Osteocyte (in vitro differentiated cells): Measurements from ENCODE around the gene ST14. TPM values are rescaled to one million over a fixed set of nuclear protein-coding genes. Genes with fewer than 3 reads are reported as not detected.

ENCODE experiments used
- DNase-seq: peaks from one replicate; pipeline ENCODE4 v3.0.0; 2021; ENCODE audit warnings: mixed read lengths; ENCODE audit not compliant: unreplicated experiment; ENCODE audit errors: extremely low spot score
- H3K27ac Mint-ChIP-seq: one replicate; pipeline ENCODE4 v1.8.0; 2021; ENCODE audit warnings: mild to moderate bottlenecking, mixed read lengths; ENCODE audit not compliant: unreplicated experiment
- H3K27me3 Mint-ChIP-seq: one replicate; pipeline ENCODE4 v1.8.0; 2021; ENCODE audit warnings: mixed read lengths; ENCODE audit not compliant: unreplicated experiment
- H3K36me3 Mint-ChIP-seq: one replicate; pipeline ENCODE4 v1.8.0; 2021; ENCODE audit warnings: mixed read lengths; ENCODE audit not compliant: unreplicated experiment
- H3K4me1 Mint-ChIP-seq: one replicate; pipeline ENCODE4 v1.8.0; 2021; ENCODE audit warnings: mixed read lengths; ENCODE audit not compliant: unreplicated experiment
- H3K4me3 Mint-ChIP-seq: one replicate; pipeline ENCODE4 v1.8.0; 2021; ENCODE audit warnings: mild to moderate bottlenecking, moderate library complexity, mixed read lengths; ENCODE audit not compliant: unreplicated experiment
- H3K9me3 Mint-ChIP-seq: one replicate; pipeline ENCODE4 v1.8.0; 2021; ENCODE audit warnings: mixed read lengths; ENCODE audit not compliant: unreplicated experiment
- total RNA-seq: library from RNA; stranded (reverse); gene quantifications from 2 replicates; pipeline ENCODE4 v1.2.1, GENCODE V29; 2021
- TF ChIP-seq, protein P1 (sequence below): fragments of 200-600 bp; sonication (generic); IDR thresholded peaks from 2 replicates; pipeline ENCODE4 v1.5.0; 2021; ENCODE audit warnings: antibody characterized with exemption, mild to moderate bottlenecking, moderate library complexity

ST14 gene
- total RNA-seq, 1 donor from 2014 or later: not detected

DNA sequence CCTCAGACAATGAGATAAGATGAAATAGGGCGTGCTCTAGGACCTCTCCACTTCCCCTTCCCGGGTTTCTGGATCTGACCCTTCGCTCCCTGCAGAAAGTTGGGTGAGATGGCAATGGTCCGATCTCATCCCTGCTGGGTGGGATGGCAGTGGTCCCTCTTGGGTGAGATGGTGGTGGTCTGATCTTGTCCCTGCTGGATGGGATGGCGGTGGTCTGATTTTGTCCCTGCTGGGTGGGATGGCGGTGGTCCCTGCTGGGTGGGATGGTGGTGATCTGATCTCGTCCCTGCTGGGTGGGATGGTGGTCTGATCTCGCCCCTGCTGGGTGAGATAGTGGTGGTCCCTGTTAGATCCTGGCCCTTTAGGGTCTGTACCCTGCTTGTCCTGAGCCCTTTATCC lies 21.3 kb downstream of the ST14 start:
- TF ChIP-seq, protein P1, sequence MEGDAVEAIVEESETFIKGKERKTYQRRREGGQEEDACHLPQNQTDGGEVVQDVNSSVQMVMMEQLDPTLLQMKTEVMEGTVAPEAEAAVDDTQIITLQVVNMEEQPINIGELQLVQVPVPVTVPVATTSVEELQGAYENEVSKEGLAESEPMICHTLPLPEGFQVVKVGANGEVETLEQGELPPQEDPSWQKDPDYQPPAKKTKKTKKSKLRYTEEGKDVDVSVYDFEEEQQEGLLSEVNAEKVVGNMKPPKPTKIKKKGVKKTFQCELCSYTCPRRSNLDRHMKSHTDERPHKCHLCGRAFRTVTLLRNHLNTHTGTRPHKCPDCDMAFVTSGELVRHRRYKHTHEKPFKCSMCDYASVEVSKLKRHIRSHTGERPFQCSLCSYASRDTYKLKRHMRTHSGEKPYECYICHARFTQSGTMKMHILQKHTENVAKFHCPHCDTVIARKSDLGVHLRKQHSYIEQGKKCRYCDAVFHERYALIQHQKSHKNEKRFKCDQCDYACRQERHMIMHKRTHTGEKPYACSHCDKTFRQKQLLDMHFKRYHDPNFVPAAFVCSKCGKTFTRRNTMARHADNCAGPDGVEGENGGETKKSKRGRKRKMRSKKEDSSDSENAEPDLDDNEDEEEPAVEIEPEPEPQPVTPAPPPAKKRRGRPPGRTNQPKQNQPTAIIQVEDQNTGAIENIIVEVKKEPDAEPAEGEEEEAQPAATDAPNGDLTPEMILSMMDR: no peak
- Mint-ChIP-seq H3K9me3 (peaks cover 4% of the 10 kb centered on the region), H3K27ac (no peak overlapping the region), H3K4me3 (no peak overlapping the region), H3K27me3 (peaks cover 25% of the 10 kb centered on the region), H3K36me3 (no peaks in the 10 kb centered on the region), H3K4me1 (no peaks in the 10 kb centered on the region)
- DNase-seq: no peak

DNA sequence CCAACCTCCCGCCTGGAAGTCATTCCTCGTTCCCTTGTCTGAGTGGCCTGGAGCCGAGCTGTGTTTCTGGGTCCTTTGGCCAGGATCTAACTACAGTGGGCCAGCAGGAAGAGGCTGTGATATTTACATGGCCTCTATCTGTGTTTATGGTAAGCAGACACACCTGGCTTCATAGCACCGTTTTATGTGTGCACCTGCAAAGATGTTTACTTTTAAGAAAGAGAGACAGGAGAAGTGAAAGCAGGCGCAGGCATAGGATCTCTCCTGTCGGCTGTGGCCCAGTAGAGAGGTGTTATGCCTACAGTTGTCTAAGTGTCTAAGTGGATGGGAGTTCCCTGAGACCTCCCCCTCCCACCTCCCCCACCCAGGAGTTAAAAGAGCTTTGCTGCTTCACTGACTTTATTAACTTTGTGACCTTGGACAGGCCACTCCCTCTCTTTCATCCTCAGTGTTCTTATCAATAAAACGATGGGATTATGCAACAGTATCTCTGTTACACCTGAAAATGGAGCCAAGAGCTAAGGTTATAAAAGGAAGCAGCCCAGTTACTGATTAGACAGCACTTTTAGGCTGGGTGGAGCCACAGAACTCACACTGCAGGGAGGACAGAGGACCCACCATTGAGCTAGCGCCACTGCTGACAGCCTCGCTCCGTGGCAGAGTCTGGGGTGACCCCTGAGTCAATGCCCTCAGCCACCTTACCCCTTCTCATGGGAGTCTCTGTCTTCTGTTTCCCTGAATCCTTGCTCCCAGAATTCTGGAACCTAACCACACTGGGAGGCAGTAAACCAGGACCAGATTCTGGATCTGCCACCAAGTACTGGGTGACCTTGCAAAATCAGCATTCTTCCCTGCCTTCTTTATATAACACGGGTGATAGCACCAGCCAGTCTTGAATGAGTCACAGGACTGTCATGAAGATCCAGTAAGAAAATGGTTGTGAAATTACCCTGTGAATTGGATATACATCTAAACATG lies 22.0 kb downstream of the ST14 start:
- H3K27me3 Mint-ChIP-seq: peaks cover 30% of the 10 kb centered on the region
- DNase-seq: no peak
- no peaks in the 10 kb centered on the region for H3K36me3 Mint-ChIP-seq
- TF ChIP-seq, protein P1: no peak
- H3K27ac Mint-ChIP-seq: no peak overlapping the region
- H3K4me1 Mint-ChIP-seq: no peaks in the 10 kb centered on the region
- no peak overlapping the region for H3K4me3 Mint-ChIP-seq
- H3K9me3 Mint-ChIP-seq: peaks cover 4% of the 10 kb centered on the region

DNA sequence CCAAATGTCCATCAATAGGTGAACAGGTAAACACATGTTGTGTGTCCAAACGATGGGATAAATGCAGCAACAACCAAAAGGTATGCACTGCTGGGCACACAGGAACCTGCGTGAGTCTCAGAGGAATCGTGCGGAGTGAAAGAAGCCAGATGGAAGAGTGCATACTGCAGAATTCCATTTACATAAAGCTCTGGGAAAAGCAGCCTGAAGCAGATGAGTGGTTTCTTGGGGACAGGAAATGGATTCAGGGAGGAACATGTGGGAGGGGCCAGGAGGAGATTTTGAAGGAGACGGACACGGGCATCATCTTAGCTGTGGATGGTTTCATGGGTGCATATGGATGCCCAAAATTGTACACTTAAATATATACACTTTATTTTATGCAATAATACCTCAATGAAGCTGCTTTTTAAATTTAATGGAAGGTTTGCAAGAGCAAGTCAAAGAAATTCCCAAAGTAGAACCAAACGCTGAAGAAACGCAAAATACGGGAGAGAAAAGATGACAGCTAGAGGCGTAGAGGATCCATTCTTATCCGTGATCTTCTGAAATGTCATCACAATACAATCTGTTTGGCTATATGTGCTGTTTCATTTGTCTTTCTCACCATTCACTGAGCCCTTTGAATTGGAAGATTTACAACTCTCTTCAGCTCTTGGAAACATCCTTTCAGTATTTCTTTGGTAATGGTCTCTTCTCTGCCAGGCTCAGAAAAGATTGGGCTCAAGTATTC lies 24.5 kb downstream of the ST14 start:
- no peak overlapping the region for H3K27ac Mint-ChIP-seq

DNA sequence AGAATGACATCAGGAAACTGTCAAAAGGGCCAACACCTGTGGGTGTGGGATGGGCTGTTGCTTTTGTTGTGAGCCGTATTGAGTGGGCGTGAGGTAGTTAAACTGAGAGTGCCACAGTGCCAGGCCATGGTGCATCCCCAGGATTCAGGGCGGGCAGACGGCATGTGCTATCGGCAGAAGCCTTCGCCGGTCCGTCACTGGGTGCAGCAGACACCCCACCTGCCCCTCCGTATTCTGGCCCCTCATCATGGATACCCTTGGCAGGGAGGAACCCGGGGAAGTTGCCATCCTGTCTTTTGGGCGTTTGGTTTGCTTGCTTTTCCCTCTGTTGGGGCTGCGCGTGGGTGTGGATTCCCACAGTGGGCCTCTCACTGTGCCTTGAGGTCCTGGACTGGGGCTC lies 27.5 kb downstream of the ST14 start:
- H3K27me3 Mint-ChIP-seq: peaks cover 26% of the 10 kb centered on the region
- H3K4me1 Mint-ChIP-seq: no peaks in the 10 kb centered on the region
- H3K27ac Mint-ChIP-seq: no peak overlapping the region
- TF ChIP-seq, protein P1: no peak
- H3K4me3 Mint-ChIP-seq: no peak overlapping the region
- no peaks in the 10 kb centered on the region for H3K36me3 Mint-ChIP-seq
- peaks cover 4% of the 10 kb centered on the region for H3K9me3 Mint-ChIP-seq
- no peak for DNase-seq

More for the DNA sequence above, 24.5 kb downstream of the ST14 start:
- TF ChIP-seq, protein P1: no peak
- DNase-seq: no peak
- H3K4me1 Mint-ChIP-seq: no peaks in the 10 kb centered on the region
- no peaks in the 10 kb centered on the region for H3K36me3 Mint-ChIP-seq
- peaks cover 4% of the 10 kb centered on the region for H3K9me3 Mint-ChIP-seq
- H3K27me3 Mint-ChIP-seq: peaks cover 30% of the 10 kb centered on the region
- no peak overlapping the region for H3K4me3 Mint-ChIP-seq

DNA sequence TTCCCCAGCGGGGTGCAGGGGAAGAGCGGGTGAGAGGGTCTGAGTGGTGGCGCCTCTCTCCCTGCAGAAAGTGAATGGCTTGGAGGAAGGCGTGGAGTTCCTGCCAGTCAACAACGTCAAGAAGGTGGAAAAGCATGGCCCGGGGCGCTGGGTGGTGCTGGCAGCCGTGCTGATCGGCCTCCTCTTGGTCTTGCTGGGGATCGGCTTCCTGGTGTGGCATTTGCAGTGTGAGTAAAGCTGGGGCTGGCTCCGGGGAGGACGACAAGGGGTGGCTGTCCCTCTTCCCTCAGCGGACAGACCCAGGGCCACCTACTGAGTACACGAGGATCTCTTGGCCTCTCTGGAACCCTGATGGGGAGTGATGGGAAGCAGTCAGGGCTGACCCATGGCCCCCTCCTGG lies 28.5 kb downstream of the ST14 start:
- DNase-seq: no peak

More for the DNA sequence above, 28.5 kb downstream of the ST14 start:
- TF ChIP-seq, protein P1: no peak
- Mint-ChIP-seq H3K4me3 (no peak overlapping the region), H3K4me1 (no peaks in the 10 kb centered on the region), H3K36me3 (no peaks in the 10 kb centered on the region), H3K27me3 (peaks cover 31% of the 10 kb centered on the region), H3K9me3 (peaks cover 4% of the 10 kb centered on the region), H3K27ac (no peak overlapping the region)
